COR-L47 (cell line): ENCODE data around the gene ATXN7.

Experiments
- DNase-seq: peaks from one replicate; lab custom pipeline; 2025; lab: John Stamatoyannopoulos, UW

ATXN7 gene

DNA sequence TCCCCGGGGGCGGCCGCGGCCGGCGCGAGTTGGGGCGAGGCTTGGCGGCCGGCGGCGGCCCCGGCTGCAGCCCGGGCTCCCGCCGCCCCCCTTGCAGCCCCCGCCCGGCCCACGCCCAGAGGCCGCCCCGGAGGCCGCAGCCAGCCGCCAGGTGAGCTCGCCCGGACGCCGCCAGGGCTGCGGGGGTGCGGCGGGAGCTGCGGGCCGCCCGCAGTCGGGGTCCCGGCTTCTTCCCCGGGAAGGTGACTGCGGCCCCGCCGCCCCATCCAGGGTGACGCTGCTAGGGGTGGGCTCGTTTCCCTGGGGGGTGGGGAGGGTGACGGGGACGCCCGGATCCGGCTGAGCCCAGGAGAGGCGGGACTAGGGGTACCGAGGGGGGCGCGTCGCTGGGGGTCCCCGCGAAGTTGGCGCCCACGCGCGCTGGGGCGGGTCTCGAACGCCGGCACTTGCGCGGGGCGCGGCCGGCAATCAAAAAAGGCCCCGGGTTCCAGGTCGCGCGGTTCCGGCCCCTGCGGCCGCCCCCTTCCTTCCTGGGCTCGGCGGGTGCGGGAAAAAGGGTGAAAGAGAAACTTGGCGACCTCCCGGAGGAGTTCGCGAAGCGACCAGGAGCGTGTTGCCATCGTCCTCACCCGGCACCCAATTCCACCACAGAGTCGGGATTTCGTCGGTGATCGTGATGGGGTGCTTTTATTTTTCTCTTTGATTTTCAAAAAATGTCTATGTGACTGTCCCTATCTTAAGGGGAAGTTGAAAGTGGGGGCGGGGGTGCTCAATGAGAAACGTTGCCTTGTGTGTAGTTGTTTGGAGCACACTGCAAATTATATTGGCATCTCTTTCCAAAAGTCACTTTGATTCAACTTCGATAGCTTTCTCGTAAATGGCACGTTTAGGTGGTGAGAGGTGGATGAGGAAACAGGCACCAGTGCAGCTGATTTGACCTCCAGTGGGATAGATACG lies 619 bp downstream of the ATXN7 start:
- no peak for DNase-seq

GRCh38 chr3:63864965-63865327 lies 1.3 kb downstream of the ATXN7 start:
- DNase-seq, result no peak

DNA sequence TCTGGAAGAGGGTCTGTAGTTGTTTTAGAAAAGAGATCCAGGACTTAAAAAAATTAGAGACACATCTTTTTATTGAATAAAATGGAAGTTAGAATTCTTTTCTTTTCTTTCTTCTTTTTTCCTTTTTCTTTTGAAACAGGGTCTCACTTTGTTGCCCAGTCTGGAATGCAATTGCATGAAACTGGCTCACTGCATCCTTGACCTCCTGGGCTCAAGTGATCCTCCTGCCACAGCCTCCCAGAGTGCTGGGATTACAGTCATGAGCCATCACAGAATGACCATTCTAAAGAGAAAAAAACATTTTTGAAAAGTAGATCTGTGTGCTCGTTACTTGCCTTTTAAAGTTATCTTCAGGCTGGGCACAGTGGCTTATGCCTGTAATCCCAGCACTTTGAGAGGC lies 3.6 kb downstream of the ATXN7 start:
- DNase-seq, result no peak

- DNase-seq, result no peak
Observed at GRCh38 chr3:63869940-63870614, 6.4 kb downstream of the ATXN7 start.

GRCh38 chr3:63870615-63871005 lies 6.9 kb downstream of the ATXN7 start:
- no peak for DNase-seq

- no peak for DNase-seq
Observed at GRCh38 chr3:63872135-63872924, 8.7 kb downstream of the ATXN7 start.

DNA sequence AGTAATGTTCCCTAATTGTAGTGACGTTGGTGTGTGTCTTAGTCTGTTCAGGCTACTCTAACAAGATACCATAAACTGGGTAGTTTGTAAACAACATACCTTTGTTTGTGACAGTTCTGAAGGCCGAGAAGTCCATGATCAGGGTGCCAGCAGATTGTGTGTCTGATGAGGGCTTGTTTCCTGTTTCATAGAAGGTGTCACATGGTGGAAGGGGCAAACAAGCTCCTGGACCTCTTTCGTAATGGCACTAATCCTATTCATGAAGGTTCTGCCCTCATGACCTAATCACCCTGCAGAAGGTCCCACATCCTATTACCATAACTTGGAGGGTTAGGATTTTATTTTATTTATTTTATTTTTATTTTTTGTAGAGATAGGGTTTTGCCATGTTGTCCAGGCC lies 11.1 kb downstream of the ATXN7 start:
- DNase-seq, result no peak

DNA sequence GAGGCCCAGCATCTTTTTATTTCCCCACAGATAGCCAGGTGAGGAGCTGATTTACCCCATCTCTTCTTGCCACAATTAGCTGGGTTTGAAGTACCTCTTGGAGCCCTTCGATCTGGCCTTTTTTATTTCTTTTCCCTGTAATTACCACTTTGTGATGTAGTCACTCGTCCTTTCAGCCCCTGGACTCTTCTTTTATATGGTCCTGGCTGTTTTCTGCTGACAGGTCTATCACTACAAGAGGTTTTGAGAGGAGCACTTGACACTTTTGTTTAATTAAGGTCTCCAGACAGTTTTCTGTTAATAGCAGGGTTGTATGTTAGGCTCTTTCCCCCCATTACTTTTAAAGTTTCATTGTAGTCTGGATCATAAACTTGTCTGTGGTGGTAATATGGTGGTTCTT lies 11.8 kb downstream of the ATXN7 start:
- DNase-seq, result no peak

GRCh38 chr3:63876260-63876659 lies 12.6 kb downstream of the ATXN7 start:
- no peak for DNase-seq

GRCh38 chr3:63877737-63878393 lies 14.2 kb downstream of the ATXN7 start:
- DNase-seq, result no peak

GRCh38 chr3:63878394-63879060 lies 14.9 kb downstream of the ATXN7 start:
- no peak for DNase-seq

GRCh38 chr3:63880653-63881052 lies 17.0 kb downstream of the ATXN7 start:
- no peak for DNase-seq

DNA sequence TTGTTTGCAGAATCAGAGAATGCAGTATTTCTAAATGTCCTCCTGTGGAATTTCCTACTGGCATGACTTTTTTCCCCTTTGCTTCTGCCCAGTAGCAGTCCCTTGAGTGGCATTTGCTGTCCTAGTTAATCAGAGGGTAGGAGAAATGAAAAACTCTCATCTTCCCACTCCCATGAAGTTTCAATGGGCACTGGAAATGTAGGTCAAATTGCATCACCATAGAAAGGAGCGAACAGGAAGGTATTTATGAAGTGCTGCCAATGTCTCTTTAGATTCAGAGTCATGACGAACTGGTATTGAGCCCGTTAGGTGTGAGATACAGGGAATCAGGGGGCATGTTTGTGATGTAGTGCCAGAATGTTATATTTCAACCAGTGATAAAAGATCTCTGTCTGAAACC lies 23.2 kb downstream of the ATXN7 start:
- DNase-seq, result no peak

DNA sequence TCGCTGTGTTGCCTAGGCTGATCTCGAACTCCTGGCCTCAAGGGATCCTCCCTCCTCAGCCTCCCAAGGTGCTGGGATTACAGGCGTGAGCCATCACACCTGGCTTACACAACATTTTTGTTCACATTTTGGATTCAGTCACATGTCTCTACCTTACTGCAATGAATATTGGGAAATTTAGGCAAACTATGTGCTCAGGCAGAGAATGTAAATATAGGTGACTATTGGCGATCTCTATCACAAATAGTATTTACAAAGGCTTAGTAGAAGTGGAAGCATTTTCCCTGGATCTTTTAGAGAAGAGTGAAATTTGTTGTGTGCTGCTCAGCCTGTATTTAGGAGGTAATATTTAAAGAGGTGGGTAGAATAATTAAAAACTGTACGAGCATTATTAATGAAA lies 27.9 kb downstream of the ATXN7 start:
- no peak for DNase-seq

DNA sequence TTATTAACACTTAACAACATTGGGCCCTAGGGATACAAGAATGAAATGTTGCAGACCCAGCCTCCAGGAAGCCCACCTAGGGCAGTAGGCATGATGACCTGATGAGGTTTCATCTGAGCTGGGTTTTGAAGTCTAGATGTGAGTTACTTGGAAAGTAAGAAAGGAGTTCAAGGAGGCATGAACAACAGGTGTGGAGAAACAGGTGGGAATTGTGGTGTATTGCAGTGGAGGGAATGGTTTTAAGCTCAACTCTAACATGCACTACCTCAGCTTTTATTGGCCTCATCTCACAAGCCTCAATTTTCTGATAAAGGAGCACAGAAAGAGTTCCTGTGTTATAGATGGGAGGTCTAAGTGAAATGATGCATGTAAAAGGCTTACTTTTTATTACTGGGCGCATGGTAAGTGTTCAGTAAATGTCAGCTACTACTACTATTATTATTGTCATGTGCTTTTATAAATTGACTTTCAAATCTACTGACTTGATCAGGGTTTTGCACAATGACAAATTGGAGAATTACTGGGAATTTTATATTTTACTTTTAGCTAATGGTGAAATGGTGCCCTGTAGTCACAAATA lies 29.2 kb downstream of the ATXN7 start:
- DNase-seq, result no peak

- no peak for DNase-seq
Observed at GRCh38 chr3:63895422-63896189, 31.9 kb downstream of the ATXN7 start.

GRCh38 chr3:63896332-63897030 lies 32.8 kb downstream of the ATXN7 start:
- no peak for DNase-seq

- no peak for DNase-seq
Observed at GRCh38 chr3:63900010-63900409, 36.3 kb downstream of the ATXN7 start.

DNA sequence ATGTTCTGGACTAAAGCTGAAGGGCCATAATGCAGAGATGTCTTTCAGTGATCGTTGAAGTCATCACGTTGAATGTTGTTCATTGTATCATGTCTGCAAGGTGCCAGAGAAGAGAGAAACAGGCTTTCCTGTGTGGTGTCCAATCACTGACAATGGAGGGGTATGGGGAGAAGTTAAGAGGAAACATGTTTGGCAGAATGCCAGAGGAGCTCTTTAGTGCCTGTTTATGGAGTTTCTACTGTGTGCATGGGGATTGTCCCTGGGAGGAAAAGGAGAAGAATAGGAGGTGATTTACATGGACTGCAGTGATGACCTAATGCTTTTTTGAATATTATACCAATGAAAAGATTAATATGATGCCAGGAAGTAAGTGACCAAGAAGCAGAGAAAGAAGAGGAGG lies 36.8 kb downstream of the ATXN7 start:
- peak; percentile 43 for DNase-seq
